Activated CD8-positive, alpha-beta memory T cell treated with anti-CD3 and anti-CD28 coated beads, Interleukin-2, amount 50 U/mL, for 4 hours (primary cell): ENCODE results near the gene CTR9.

Source experiments
- DNase-seq: peaks from one replicate; pipeline ENCODE4 v3.0.0-alpha.2; 2020

Gene CTR9

GRCh38 chr11:10829139-10829538 lies 78.1 kb downstream of the CTR9 start:
- no peak for DNase-seq
